HepG2 (cell line): ENCODE data around the gene DLG2. TPM values are rescaled to one million over a fixed set of nuclear protein-coding genes. Genes with fewer than 3 reads are reported as not detected.

ENCODE experiments used
- ATAC-seq: fragments of 200-7000 bp; cut with Tn5 transposase; 3 replicates; pipeline ENCODE4 v1.9.1; 2020; ENCODE audit warnings: mild to moderate bottlenecking, moderate library complexity
- BruUV-seq: library from RNA; stranded (reverse); fragments of 400-500 nt; replicated peaks from 2 replicates; lab custom pipeline; 2021; lab: Mats Ljungman, UMichigan
- CTCF ChIA-PET: fragments of 300-600 bp; formaldehyde crosslinking; extraction: SDS; loops from one replicate; lab custom pipeline; 2021; ENCODE audit warnings: low total read pairs, inconsistent platforms, low intra/inter-chr PET ratio; lab: Yijun Ruan, JAX
- POLR2A ChIA-PET: fragments of 350-600 bp; sonication (Branson Sonifier 250); formaldehyde crosslinking; loops from one replicate; lab custom pipeline; 2020; ENCODE audit warnings: antibody characterized with exemption, inconsistent platforms; lab: Yijun Ruan, JAX
- DNase-seq: peaks from one replicate; pipeline ENCODE4 v3.0.0-alpha.2; 2015; ENCODE audit warnings: low spot score
- FAIRE-seq: peaks from 3 replicates; lab custom pipeline; 2011; peaks lifted over from hg19 to GRCh38; lab: Jason Lieb, UNC
- H2AFZ ChIP-seq: one replicate; pipeline ENCODE4 v1.6.1; 2011; ENCODE audit warnings: low read length, inconsistent platforms
- H3K27ac ChIP-seq: fragments of 300-600 bp; 3 replicates; pipeline ENCODE4 v1.8.0; 2011; ENCODE audit warnings: mixed run types, mild to moderate bottlenecking, mixed read lengths, low read length, inconsistent platforms; ENCODE audit not compliant: insufficient read depth; ENCODE audit errors: extremely low read length
- H3K27me3 ChIP-seq, 2 experiments: fragments of 200-600 bp in 1 of 2; 2 replicates in 1 of 2; 3 replicates in 1 of 2; pipeline versions ENCODE4 v1.6.0 to v1.8.0; 2011; ENCODE audit warnings: low read length in 2 of 2, mild to moderate bottlenecking in 2 of 2, moderate library complexity in 2 of 2, inconsistent platforms in 1 of 2; ENCODE audit not compliant: insufficient read depth in 2 of 2, control insufficient read depth in 1 of 2
- H3K36me3 ChIP-seq, 2 experiments: fragments of 200-600 bp in 1 of 2; replicated peaks in 1 of 2; 2 replicates in 1 of 2; 3 replicates in 1 of 2; pipeline versions ENCODE4 v1.5.1 to v1.8.0; 2011; ENCODE audit warnings: low read length in 2 of 2, inconsistent platforms in 1 of 2; ENCODE audit not compliant: insufficient read depth in 2 of 2, control insufficient read depth in 1 of 2
- H3K4me1 ChIP-seq: 2 replicates; pipeline ENCODE4 v1.5.1; 2012; ENCODE audit warnings: low read length, inconsistent platforms; ENCODE audit not compliant: insufficient read depth
- H3K4me2 ChIP-seq: 2 replicates; pipeline ENCODE4 v1.6.0; 2011; ENCODE audit warnings: low read depth, low read length, inconsistent platforms
- H3K4me3 ChIP-seq, 3 experiments: fragments of 200-600 bp in 1 of 3; sonication (generic), shearing (Covaris generic) in 1 of 3; replicated peaks in 1 of 3; 2 replicates each; pipeline ENCODE4 v1.5.1; 2011 to 2016; ENCODE audit warnings: low read length in 3 of 3, inconsistent platforms in 2 of 3, low read depth in 2 of 3, mild to moderate bottlenecking in 2 of 3, control low read depth in 1 of 3, mixed read lengths in 1 of 3; ENCODE audit not compliant: insufficient read depth in 1 of 3
- H3K79me2 ChIP-seq: one replicate; pipeline ENCODE4 v1.6.1; 2011; ENCODE audit warnings: low read length, inconsistent platforms; ENCODE audit not compliant: insufficient read depth
- H3K9ac ChIP-seq: 2 replicates; pipeline ENCODE4 v1.6.0; 2011; ENCODE audit warnings: mild to moderate bottlenecking, low read depth, low read length, inconsistent platforms; ENCODE audit not compliant: insufficient read depth
- H3K9me3 ChIP-seq: 2 replicates; pipeline ENCODE4 v1.5.1; 2012; ENCODE audit warnings: mild to moderate bottlenecking, low read length
- H4K20me1 ChIP-seq: 2 replicates; pipeline ENCODE4 v1.6.0; 2011; ENCODE audit warnings: inconsistent platforms, mild to moderate bottlenecking, low read length, moderate library complexity; ENCODE audit not compliant: insufficient read depth
- BRF2 ChIP-seq: sonication (generic); formaldehyde crosslinking; IDR thresholded peaks from 2 replicates; pipeline ENCODE4 v1.8.1; 2022; ENCODE audit warnings: mild to moderate bottlenecking, missing genetic modification reagents
- CREM ChIP-seq, 2 experiments: sonication (generic) in 1 of 2; formaldehyde crosslinking in 1 of 2; IDR thresholded peaks; 2 replicates each; pipeline versions ENCODE4 v1.4.0 to v1.6.1; 2016 to 2020; ENCODE audit warnings: antibody characterized with exemption in 1 of 2, mild to moderate bottlenecking in 1 of 2, missing genetic modification reagents in 1 of 2
- FOXK1 ChIP-seq: sonication (generic); formaldehyde crosslinking; IDR thresholded peaks from 2 replicates; pipeline ENCODE4 v1.4.0; 2020; ENCODE audit warnings: low read depth, missing genetic modification reagents, borderline replicate concordance
- GRHL1 ChIP-seq: sonication (generic); formaldehyde crosslinking; conservative IDR thresholded peaks from 2 replicates; pipeline ENCODE4 v1.8.0; 2022; ENCODE audit warnings: missing genetic modification reagents
- HES4 ChIP-seq: sonication (generic); formaldehyde crosslinking; IDR thresholded peaks from 2 replicates; pipeline ENCODE4 v1.9.0; 2021; ENCODE audit warnings: mild to moderate bottlenecking, missing genetic modification reagents, borderline replicate concordance
- KDM3A ChIP-seq: IDR thresholded peaks from 2 replicates; pipeline ENCODE4 v1.6.1; 2018; ENCODE audit warnings: low read depth, missing compliant biosample characterization
- MTA1 ChIP-seq: sonication (generic); formaldehyde crosslinking; IDR thresholded peaks from 2 replicates; pipeline ENCODE4 v1.4.0; 2020; ENCODE audit warnings: missing genetic modification reagents, mild to moderate bottlenecking, borderline replicate concordance
- NR3C1 ChIP-seq: sonication (generic); formaldehyde crosslinking; IDR thresholded peaks from 2 replicates; pipeline ENCODE4 v1.4.0; 2020; ENCODE audit warnings: missing genetic modification reagents
- PREB ChIP-seq: sonication (generic); formaldehyde crosslinking; IDR thresholded peaks from 2 replicates; pipeline ENCODE4 v1.4.0; 2020; ENCODE audit warnings: missing genetic modification reagents
- SALL2 ChIP-seq: sonication (generic); formaldehyde crosslinking; IDR thresholded peaks from 2 replicates; pipeline ENCODE4 v1.8.1; 2023; ENCODE audit warnings: mild to moderate bottlenecking, missing genetic modification reagents, inconsistent platforms
- SMAD9 ChIP-seq: sonication (generic); formaldehyde crosslinking; IDR thresholded peaks from 2 replicates; pipeline ENCODE4 v1.5.1; 2020; ENCODE audit warnings: mild to moderate bottlenecking, missing genetic modification reagents
- TMF1 ChIP-seq: sonication (generic); formaldehyde crosslinking; IDR thresholded peaks from 2 replicates; pipeline ENCODE4 v1.8.1; 2022; ENCODE audit warnings: low read depth, missing genetic modification reagents
- USF2 ChIP-seq, 2 experiments: sonication (generic) in 1 of 2; formaldehyde crosslinking in 1 of 2; IDR thresholded peaks; 2 replicates each; pipeline versions ENCODE4 v1.5.1 to v1.6.1; 2011 to 2020; ENCODE audit warnings: borderline replicate concordance in 1 of 2, low read depth in 1 of 2, low read length in 1 of 2, mild to moderate bottlenecking in 1 of 2, missing genetic modification reagents in 1 of 2, moderate library complexity in 1 of 2
- ZFP36L1 ChIP-seq: sonication (generic); formaldehyde crosslinking; IDR thresholded peaks from 2 replicates; pipeline ENCODE4 v1.8.0; 2022; ENCODE audit warnings: mild to moderate bottlenecking, missing genetic modification reagents, moderate library complexity
- ZMYM2 ChIP-seq: sonication (generic); formaldehyde crosslinking; IDR thresholded peaks from 2 replicates; pipeline ENCODE4 v1.8.0; 2022; ENCODE audit warnings: mild to moderate bottlenecking, missing genetic modification reagents
- ZNF12 ChIP-seq: sonication (generic); formaldehyde crosslinking; IDR thresholded peaks from 2 replicates; pipeline ENCODE4 v1.5.0; 2020; ENCODE audit warnings: missing genetic modification reagents
- WGBS: methylation state at CpG from one replicate; pipeline ENCODE4 v1.1.6; 2017; ENCODE audit warnings: low lambda C conversion rate; 5-methylcytosine and 5-hydroxymethylcytosine counted together
- in situ Hi-C: cut with HindIII; loops from 2 replicates; pipeline ENCODE4 v1.10.0; 2017; ENCODE audit warnings: low pct_unique_long_range_greater_than_20kb; ENCODE audit not compliant: extremely low pct_ligation_motif_present
- intact Hi-C: fragments of 100-400 bp; cut with micrococcal nuclease; formaldehyde crosslinking; loops from one replicate; pipeline ENCODE4 v1.10.0; 2022; ENCODE audit not compliant: unreplicated experiment
- polyA plus RNA-seq, 8 experiments: library from polyadenylated mRNA; depleted of rRNA in 3 of 8; stranded (reverse) in 7 of 8; unstranded in 1 of 8; fragments of >200 nt; fragmentation: Illumina TruSeq in 4 of 8; extraction: Trizol in 4 of 8; gene quantifications; 2 replicates each; pipeline versions ENCODE4 v1.2.1 to v1.2.3, GENCODE V29; 2011 to 2016; ENCODE audit warnings: low read depth in 4 of 8, missing spikeins in 1 of 8, mixed read lengths in 1 of 8; ENCODE audit not compliant: insufficient read depth in 1 of 8
- total RNA-seq, 5 experiments: library from RNA; depleted of rRNA; stranded (reverse); fragments of >200 nt; fragmentation: Illumina TruSeq; extraction: Trizol; gene quantifications; 2 replicates each; pipeline ENCODE4 v1.2.3, GENCODE V29; 2016; ENCODE audit warnings: low read depth in 1 of 5

The DLG2 gene
- total and polyA plus RNA-seq, 2 of the 13 experiments (the other 11 are each of a cell fraction or from before 2014, with no cell fraction given), result 0.46 to 1.0 TPM

GRCh38 chr11:84882056-84882455, 745.1 kb downstream of the DLG2 start:
- no peak overlapping the region for H2AFZ ChIP-seq
- H3K4me1 ChIP-seq, result no peaks in the 10 kb centered on the region
- in situ Hi-C loops, result no loop called here
- H3K36me3 ChIP-seq, result no peaks in the 10 kb centered on the region
- no peak overlapping the region for H3K27ac ChIP-seq
- CTCF ChIA-PET, result no interaction called here
- H3K79me2 ChIP-seq, result no peaks in the 10 kb centered on the region
- DNase-seq (no peak), ATAC-seq (no peak)
- TF ChIP-seq NR3C1 (CRISPR knock-in tag) (no peak), HES4 (CRISPR knock-in tag) (no peak), MTA1 (CRISPR knock-in tag) (no peak), CREM (IDR thresholded peaks at IDR 0.05) (no peak), CREM (CRISPR knock-in tag; IDR thresholded peaks at IDR 0.05) (no peak), GRHL1 (CRISPR knock-in tag) (no peak), ZFP36L1 (CRISPR knock-in tag) (no peak), PREB (no peak), KDM3A (CRISPR knock-in tag) (no peak), ZNF12 (CRISPR knock-in tag) (no peak), ZMYM2 (CRISPR knock-in tag) (no peak), BRF2 (CRISPR knock-in tag) (no peak), USF2 (IDR thresholded peaks at IDR 0.05; ENCODE audit: low read depth, low read length) (no peak), USF2 (CRISPR knock-in tag; IDR thresholded peaks at IDR 0.05; ENCODE audit: borderline replicate concordance) (no peak), TMF1 (CRISPR knock-in tag) (no peak), FOXK1 (CRISPR knock-in tag) (no peak), SALL2 (CRISPR knock-in tag) (no peak), SMAD9 (CRISPR knock-in tag) (no peak)
- TF ChIP-seq, all 625 proteins: peak for 0
- H3K27me3 ChIP-seq, result no peaks in the 10 kb centered on the region
- H4K20me1 ChIP-seq, result no peaks in the 10 kb centered on the region
- POLR2A ChIA-PET, result no interaction called here
- FAIRE-seq, result no peak
- no peaks in the 10 kb centered on the region for H3K9me3 ChIP-seq
- 1% methylated on average over 2 of the region's 2 CpGs for WGBS
- intact Hi-C loops, result no loop called here
- no peak overlapping the region for H3K4me3 ChIP-seq
- no TSS peak for BruUV-seq
- no peak overlapping the region for H3K9ac ChIP-seq
- no peak overlapping the region for H3K4me2 ChIP-seq
